ENCODE data around the gene ARHGAP24.
"Not testable (repeated sequence)": the region's sequence is repeated elsewhere in the genome, so short reads cannot be mapped to it uniquely, and the experiment has no call there.

ARHGAP24 gene

GRCh38 chr4:85486425-85487086, 11.6 kb downstream of the ARHGAP24 start:
- no peak for DNase-seq

- no peak for DNase-seq
These were observed 13.5 kb downstream of the ARHGAP24 start for GRCh38 chr4:85488416-85488815.

GRCh38 chr4:85489273-85489981, 14.5 kb downstream of the ARHGAP24 start:
- no peak for DNase-seq

GRCh38 chr4:85491527-85491926, 16.6 kb downstream of the ARHGAP24 start:
- no peak for DNase-seq

- no peak for DNase-seq
These were observed 17.4 kb downstream of the ARHGAP24 start for GRCh38 chr4:85492336-85492735.

GRCh38 chr4:85495621-85496020, 20.7 kb downstream of the ARHGAP24 start:
- DNase-seq = no peak

GRCh38 chr4:85496126-85496849, 21.3 kb downstream of the ARHGAP24 start:
- DNase-seq = no peak

- DNase-seq = peak; percentile 32
These were observed 22.0 kb downstream of the ARHGAP24 start for GRCh38 chr4:85496933-85497332.

GRCh38 chr4:85498068-85498733, 23.3 kb downstream of the ARHGAP24 start:
- DNase-seq = peak; percentile 94

GRCh38 chr4:85499573-85499972, 24.6 kb downstream of the ARHGAP24 start:
- no peak for DNase-seq

GRCh38 chr4:85500110-85500867, 25.3 kb downstream of the ARHGAP24 start:
- DNase-seq = peak; percentile 73

GRCh38 chr4:85501145-85501544, 26.2 kb downstream of the ARHGAP24 start:
- not testable (repeated sequence) for DNase-seq

- no peak for DNase-seq
These were observed 33.7 kb downstream of the ARHGAP24 start for GRCh38 chr4:85508654-85509053.

- no peak for DNase-seq
These were observed 35.1 kb downstream of the ARHGAP24 start for GRCh38 chr4:85509882-85510631.

GRCh38 chr4:85510632-85510984, 35.7 kb downstream of the ARHGAP24 start:
- no peak for DNase-seq

- no peak for DNase-seq
These were observed 37.7 kb downstream of the ARHGAP24 start for GRCh38 chr4:85512446-85513205.

GRCh38 chr4:85514117-85514516, 39.2 kb downstream of the ARHGAP24 start:
- peak; percentile 41 for DNase-seq

GRCh38 chr4:85514783-85515182, 39.8 kb downstream of the ARHGAP24 start:
- DNase-seq = no peak

- no peak for DNase-seq
These were observed 40.8 kb downstream of the ARHGAP24 start for GRCh38 chr4:85515701-85516100.

GRCh38 chr4:85518526-85518925, 43.6 kb downstream of the ARHGAP24 start:
- DNase-seq = not testable (repeated sequence)
